HG03045 (cell line): ENCODE measurements around the gene ACTC1.

ENCODE experiments used
- ATAC-seq: cut with Tn5 transposase; IDR thresholded peaks from one replicate; pipeline ENCODE4 v1.9.1; 2021; ENCODE audit warnings: mild to moderate bottlenecking, moderate library complexity; ENCODE audit not compliant: unreplicated experiment

ACTC1 gene

GRCh38 chr15:34759992-34760391, 35.4 kb downstream of the ACTC1 start:
- no peak for ATAC-seq

- ATAC-seq: no peak
Measured at GRCh38 chr15:34759347-34759746, 36.0 kb downstream of the ACTC1 start.

GRCh38 chr15:34757262-34757661, 38.1 kb downstream of the ACTC1 start:
- no peak for ATAC-seq

- ATAC-seq: no peak
Measured at GRCh38 chr15:34755419-34755773, 40.0 kb downstream of the ACTC1 start.

GRCh38 chr15:34754674-34755418, 40.5 kb downstream of the ACTC1 start, which contains the start of gene GJD2:
TSS of gene GJD2 (minus strand) at chr15:34754998. CDS start at chr15:34754488, 510 bp downstream.
- no peak for ATAC-seq

- ATAC-seq: no peak
Measured at GRCh38 chr15:34754171-34754601, 41.2 kb downstream of the ACTC1 start.

GRCh38 chr15:34753236-34753894, 42.0 kb downstream of the ACTC1 start:
- no peak for ATAC-seq

- no peak for ATAC-seq
Measured at GRCh38 chr15:34749691-34750090, 45.7 kb downstream of the ACTC1 start.
